ENCODE data around the gene AHCYL2.
"Not testable (repeated sequence)": the region's sequence is repeated elsewhere in the genome, so short reads cannot be mapped to it uniquely, and the experiment has no call there.

The AHCYL2 gene

DNA sequence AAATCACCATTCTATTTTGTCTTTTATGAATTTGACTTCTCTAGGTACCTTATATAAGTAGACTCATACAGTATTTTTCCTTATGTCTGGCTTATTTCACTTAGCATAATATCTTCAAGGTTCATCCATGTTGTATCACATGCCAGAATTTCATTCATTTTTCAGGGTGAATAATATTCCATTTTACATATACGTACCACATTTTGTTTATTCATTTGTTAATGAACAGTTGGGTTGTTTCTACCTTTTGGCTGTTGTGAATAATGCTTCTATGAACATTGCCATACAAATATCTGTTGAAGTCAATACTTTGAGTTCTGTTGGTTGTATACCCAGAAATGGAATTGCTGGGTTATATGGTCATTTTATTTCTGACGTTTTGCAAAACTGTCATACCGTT lies 20.7 kb downstream of the AHCYL2 start:
- DNase-seq: no peak

DNA sequence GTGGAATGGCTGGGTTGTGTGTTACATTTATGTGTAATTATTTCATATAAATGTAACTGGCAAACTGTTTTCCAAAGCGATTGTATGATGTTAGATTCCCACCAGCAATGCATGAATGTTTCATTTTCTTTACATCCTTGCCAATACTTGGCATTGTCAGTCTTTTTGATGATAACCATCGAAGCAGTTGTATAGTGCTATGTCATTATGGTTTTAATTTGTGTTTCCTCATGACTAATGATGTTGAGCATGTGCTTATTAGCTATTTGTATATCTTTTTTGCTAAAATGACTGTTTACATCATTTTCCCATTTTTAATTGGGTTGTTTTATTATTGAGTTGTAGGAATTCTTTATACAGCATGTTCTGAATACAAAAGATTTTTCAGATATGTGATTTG lies 22.3 kb downstream of the AHCYL2 start:
- no peak for DNase-seq

DNA sequence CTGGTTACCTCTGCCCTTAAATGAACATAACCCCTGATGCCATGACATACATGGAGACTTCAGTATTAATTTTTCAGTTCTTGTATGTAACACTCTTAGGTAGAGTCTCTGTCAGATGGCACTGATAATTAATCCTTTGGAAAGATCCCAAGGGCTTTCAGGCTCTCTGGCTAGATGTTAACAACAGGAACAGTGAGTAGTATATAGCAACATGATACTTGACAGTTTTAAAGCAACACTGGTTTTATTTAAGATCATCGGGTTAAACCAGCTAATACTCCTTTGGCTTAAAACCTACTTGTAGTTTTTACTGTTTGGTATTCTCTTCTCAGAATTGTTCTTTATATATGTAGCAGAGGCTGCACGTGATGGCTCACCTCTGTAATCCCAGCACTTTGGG lies 27.3 kb downstream of the AHCYL2 start:
- no peak for DNase-seq

DNA sequence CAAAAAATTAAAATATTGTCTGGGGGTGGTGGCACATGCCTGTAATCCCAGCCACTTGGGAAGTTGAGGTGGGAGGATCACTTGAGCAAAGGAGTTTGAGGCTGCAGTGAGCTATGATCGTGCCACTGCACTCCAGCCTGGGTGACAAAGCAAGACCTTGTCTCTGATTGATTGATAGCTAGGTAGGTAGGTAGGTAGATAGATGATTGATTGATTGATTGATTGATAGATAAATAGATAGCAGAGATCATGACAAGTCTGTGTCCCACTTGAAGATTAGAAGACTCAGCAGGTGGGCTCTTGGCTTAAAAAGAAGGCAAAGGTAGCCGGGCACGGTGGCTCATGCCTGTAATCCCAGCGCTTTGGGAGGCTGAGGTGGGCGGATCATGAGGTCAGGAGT lies 27.8 kb downstream of the AHCYL2 start:
- DNase-seq: not testable (repeated sequence)

DNA sequence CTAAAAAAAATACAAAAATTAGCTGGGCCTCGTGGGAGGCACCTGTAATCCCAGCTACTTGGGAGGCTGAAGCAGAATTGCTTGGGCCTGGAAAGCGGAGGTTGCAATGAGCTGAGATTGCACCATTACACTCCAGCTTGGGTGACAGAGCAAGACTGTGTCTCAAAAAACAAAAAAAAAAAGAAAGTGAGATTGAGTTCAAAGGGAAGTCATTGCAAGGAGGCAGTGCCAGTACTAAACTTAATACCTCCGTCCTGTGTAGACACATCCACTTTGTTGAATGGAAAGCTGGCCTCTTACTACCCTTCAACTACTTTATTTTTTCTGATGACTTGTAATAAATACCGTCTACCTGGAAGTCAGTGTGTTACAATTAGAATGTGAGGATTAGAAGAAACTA lies 31.0 kb downstream of the AHCYL2 start:
- DNase-seq: no peak

DNA sequence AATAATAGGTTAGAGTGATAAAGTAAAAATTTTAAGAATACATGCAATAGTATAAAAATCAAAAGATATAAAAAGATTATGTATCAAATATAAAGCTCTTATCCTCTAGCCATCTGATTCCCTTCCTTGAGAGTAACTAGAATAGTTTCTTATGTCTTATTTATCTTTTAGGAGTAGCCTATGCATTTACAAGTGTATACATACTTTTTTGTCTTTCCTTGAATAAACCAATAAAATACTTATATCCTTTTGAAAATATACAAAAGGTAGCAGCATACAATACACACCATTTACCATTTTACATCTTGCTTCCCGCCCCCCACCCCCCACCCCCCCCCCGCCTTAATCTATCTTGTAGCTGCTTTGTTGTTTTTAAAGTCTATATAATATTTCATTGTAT lies 31.4 kb downstream of the AHCYL2 start:
- no peak for DNase-seq

DNA sequence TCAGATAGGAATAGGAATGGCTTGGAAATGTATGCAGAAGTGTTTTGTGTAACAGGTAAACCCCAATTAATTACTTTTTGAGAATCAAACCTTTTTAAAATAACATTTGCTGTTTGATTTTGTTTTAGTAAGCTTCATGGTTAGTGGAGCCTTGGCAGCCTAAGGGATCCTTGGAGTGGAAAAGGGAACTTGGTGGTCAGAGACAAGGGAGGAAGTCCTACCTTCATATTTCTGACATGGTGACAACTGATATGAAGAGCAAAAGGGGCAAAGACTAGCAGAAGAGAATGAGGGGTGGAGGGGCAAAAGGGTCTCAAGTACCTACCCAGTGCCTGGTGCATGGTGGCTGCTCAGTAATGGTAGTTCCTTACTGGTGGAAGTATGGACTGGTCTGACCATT lies 32.3 kb downstream of the AHCYL2 start:
- no peak for DNase-seq

DNA sequence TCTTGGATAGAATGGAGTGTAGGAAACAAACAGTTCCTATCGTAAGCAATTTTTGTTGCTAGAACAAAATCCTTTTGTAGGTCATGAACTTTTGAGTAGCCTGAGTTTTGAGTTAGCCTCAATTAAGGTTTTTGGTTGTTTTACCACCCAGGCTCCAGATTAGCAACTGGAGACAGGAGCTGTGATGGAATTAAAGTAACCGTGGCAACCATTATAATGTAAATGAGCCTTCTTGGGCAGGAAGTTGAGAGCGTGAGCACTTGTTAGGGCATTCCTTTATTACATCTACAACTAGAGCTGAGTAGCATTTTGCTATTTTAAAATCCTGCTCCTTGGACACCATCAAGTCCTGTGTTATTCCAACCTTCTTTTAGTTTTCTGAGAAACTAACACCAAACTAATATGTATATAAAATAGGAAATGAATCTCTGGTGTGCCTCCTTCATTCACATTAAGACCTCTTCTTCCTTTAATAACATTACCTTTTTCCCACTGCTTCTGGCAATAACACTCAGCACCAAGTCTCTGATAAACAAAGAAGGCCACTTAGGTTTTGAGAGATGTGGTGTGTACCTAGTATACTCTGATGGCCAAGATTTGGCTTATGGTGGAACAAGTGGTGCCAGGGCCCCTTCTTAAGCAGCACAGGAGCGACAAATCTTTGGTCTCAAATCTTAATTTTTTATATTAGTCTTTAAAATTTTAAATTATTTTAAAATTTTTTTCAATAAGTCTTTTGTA lies 34.0 kb downstream of the AHCYL2 start:
- peak; percentile 21 for DNase-seq

DNA sequence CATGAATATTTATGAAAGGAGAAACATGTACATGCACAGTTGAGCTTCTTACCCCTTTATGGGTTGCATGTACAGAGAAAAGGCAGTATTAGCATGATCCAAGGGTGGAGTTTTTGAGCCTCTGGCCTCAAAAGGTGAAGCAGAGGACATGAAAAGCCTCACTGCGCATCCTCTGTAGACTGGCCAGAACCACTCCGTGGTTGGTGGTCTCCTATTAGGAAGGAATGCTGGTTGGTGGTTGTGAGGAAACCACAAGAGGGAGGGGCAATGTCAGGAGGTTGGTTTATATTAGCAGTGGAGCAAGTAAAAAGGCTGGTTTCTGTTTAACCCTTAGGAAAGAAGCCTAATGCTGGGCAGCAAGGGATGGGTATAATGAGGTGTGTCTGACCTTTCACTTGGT lies 37.5 kb downstream of the AHCYL2 start:
- DNase-seq: no peak

DNA sequence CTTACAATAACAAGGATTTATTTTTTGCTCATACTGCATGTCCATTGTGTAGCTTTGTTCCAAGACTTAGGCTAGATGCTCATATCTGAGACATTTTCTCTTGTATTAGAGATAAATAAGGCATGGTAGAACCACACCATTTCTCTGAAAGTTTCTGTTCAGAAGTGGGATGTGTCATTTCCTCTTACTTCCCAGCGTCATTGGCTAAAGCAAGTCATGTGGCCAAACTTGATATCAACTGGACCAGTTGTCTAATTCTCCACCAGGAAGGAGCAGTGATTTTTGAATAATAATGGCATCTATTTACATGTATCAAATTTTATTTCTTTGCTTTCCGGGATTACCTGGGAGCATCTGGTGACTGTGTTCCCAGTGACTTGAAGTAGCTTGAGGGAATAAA lies 38.3 kb downstream of the AHCYL2 start:
- DNase-seq: no peak

DNA sequence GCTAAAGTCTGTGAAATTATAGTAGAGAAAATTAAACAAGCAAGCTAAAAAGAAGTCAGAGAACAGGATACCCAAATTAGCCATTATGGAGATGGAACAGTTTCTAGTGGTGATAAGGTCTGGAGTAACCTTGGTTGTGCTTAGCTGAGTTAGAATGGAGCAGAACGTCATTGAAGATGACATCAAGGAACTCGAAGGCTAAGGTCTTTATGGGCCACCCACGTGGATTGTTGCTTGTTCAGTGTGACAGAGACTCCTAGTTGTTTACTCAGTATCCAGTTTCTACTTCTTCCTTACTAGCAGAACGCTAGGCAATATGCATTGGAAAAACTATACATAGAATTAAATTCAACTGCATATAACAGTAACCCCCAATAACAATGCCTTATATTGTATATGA lies 39.7 kb downstream of the AHCYL2 start:
- DNase-seq: no peak

DNA sequence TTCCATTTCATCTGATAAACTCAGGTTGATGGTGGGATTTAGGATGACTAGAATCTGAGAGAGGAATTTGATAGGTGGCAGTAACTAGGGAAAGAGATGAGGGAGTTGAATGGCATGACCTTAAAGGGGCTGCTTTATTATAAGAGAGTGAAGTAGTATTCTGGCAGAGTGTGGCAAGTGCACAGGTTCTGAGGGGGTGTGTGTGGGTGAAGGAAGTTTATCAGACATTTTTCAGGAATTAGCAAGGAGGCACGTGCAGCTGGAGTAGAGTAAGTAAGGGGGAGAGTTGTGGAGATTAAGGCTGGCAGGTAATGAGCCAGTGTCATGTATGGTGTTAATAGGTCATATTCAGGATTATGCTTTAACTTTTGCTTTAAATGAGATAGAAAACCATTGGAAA lies 40.5 kb downstream of the AHCYL2 start:
- no peak for DNase-seq

DNA sequence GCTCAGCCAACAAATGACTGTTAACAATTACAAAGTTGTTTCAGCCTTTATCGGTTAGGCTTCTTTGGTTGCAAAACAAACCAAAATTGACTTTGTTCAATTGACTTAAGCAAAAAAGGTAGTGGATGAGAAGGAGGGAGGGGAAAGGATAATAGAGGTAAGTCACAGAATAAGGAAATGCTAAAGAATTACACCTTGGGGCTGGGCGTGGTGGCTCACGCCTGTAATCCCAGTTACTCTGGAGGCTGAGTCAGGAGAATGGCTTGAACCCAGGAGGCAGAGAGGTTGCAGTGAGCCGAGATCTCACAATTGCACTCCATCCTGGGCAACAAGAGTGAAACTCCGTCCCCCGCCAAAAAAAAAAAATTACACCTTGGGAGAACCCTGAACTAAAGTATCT lies 41.4 kb downstream of the AHCYL2 start:
- no peak for DNase-seq

DNA sequence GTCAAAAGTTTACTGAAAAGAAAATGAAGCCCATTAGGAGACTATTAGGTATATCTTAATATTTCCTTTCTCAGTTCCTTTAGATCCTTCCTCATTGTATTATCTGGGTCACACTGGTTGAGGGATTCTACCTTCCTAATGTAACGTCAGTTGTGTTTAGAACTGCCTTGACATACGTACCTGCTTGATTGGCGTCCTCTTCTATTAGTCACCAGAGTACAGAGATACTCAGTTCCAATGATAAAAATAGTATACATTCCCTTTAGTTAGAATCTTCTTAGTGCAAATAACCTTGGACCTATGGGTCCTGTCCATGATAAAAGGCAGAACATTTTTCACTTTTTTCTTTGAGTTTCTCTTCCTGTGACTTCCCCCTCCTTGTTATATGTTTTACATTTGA lies 45.2 kb downstream of the AHCYL2 start:
- no peak for DNase-seq

DNA sequence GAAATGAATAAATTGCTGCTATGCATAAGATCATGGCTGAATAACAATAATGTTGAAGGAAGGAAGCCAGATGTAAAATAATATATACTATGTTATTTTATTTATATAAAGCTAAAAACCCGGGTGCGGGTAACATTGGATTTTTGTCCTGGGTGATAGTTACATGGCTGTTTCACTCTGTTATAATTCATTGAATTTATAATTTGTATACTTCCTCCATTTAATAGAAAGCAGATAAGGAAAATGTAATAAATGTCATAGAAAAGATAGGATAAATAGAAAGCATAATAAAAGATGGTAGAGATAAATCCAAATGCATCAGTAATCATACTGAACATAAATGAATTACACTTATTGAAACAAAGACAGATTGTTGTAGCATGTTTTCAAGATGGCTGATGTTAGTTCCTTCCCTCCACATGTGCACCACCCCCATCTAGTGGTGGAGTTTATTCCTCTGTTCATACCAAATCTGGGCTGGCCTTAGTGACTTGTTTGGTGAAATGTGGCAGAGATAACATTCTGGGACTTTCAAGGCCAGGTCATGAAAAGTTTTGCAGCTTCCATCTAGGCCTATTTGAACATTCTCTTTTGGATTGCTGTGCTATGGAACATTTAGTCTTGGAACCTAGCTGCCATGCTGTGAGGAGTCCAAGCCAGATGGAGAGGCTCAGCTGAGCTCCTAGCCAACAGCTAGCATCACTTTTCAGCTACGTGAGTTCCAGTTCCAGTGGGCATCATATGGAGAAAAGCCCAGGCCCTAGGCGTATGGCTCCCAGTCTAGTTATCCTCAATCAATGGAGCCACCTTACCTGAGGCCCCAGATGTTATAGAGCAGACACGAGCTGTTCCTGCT lies 46.9 kb downstream of the AHCYL2 start:
- DNase-seq: peak; percentile 78

DNA sequence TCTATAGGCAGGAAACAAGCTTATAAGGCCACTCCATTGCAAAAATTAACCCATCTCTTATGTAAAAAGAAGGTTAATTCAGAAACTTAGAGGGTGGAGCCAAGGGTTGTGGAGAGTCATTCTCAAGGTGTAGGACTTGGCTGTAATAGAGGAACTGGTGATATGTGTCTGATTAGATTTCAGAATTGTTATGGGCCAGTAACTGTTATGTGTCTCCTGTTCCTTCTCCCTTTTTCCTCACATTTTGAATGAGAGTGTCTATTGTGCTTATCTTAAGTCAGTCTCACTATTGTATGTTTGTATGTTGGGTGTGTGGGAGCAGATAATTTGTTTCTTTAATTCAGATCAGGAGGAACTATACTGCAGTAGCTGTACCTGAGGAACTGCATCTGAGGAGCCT lies 49.1 kb downstream of the AHCYL2 start:
- DNase-seq: no peak

DNA sequence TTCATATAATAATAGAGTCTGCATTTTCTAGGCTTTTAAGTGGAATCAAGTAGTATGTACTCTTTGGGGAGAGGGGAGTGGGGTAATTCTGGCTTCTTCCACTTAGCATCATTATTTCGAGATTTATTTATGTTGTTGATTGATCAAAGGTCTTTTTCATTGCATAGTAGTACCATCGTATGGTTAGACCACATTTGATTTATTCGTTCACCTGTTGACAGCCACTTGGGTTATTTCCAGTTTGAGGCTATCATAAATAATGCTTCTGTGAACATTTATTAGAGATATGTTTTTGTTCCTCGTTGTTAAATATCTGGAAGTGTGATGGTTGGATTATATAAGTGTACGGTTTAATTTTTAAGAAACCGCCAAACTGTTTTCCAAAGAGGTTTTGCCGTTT lies 52.8 kb downstream of the AHCYL2 start:
- DNase-seq: no peak

DNA sequence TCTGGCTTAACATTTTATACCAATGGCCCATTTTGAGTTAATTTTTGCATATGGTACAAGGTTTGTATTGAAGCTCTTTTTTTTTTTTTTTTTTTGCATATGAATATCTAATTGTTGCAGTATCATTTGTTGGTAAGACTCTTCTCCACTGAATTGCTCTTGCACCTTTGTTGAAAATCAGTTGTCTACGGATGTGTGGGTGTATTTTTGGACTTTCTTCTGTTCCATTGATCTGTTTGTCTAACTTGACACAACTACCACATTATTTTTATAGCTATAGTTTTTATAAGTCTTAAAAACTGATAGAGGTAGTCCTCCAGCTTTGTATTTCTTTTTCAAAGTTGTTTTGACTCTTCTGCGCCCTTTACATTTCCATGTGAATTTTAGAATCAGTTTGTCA lies 53.9 kb downstream of the AHCYL2 start:
- no peak for DNase-seq

DNA sequence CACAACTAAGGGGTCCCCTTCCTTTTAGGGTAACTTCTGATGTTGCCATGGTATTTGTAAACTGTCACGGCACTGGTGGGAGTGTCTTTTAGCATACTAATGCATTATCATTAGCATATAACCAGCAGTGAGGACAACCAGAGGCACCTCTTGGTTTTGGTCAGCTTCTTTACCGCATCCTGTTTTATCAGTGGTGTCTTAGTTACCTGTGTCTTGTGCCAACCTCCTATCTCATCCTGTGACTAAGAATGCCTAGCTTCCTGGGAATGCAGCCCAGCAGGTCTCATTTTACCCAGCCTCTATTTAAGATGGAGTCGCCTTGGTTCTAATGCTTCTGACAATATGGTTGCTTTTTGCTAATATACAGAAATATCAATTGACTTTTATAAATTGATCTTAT lies 54.9 kb downstream of the AHCYL2 start:
- DNase-seq: no peak

DNA sequence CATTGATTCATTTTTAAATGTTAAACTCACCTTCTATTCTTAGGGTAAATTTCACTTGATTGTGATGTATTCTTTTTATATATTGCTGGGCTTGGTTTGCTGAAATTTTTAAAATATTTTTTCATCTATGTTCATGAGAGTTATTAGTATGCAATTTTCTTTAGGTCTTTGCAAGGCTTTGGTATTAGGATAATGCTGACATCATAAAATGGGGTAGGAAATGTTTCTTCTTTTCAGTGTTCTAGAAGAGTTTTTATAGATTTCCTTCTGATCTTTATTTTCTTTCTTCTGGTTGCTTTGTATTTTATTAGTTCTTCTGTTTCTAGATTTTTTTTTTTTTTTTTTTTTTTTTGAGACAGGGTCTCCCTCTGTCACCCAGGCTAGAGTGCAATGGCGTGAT lies 56.3 kb downstream of the AHCYL2 start:
- no peak for DNase-seq

DNA sequence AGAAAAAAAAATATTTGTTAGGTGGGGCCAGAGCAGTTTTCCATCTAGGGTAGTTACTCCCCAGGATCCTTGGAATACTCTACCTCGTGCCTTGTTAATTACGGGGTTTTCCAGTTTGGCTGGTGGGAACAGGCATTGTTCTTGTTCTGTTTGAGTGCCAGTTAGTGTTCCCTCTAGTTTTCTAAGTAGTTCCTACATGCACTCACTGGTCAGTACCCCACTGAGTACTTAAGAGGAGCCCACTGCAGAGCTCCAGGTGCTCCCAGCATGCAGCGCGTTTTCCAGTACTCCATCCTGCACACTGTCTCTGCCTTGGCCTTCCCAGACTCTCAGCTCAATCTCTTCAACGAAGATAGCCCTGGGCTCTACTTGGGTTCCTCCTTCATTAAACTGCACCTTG lies 58.0 kb downstream of the AHCYL2 start:
- DNase-seq: peak; percentile 29

DNA sequence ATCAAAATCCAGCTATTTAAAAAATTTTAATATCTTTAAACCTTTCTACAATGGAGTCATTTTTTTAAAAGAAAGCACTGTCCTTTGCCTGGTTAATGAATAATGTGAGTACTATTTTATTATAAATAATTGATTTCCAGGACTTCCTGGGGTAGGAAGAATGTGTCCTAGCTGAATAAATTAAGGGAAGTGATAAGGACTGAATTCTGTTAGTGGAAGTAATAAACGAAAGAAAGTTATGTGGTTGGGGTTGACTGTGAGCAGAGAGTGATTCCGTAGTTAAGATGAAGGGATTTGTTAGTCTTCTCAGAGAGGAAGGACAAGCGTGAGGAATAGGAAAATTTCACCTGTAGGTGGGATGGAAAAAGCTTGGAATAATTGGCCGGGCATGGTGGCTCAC lies 59.1 kb downstream of the AHCYL2 start:
- no peak for DNase-seq

DNA sequence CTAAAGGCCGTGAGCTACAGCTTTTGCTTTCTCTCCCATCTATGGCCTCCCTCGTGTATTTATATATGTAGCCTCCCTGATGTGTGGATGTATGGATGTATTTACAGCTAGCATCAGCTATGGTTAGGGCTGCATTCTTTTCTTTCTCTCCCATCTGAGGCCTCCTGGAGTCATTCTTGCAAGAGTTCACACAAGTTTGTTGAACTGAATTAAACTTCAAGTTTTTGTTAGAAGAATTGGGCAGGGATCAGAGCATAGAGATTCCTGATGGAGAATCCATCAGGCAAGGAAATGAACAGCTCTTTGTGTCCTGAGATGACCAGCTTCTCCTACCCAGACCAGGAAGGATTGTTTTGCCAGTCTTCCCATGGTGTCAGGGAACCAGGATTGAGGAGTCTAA lies 60.3 kb downstream of the AHCYL2 start:
- DNase-seq: no peak

DNA sequence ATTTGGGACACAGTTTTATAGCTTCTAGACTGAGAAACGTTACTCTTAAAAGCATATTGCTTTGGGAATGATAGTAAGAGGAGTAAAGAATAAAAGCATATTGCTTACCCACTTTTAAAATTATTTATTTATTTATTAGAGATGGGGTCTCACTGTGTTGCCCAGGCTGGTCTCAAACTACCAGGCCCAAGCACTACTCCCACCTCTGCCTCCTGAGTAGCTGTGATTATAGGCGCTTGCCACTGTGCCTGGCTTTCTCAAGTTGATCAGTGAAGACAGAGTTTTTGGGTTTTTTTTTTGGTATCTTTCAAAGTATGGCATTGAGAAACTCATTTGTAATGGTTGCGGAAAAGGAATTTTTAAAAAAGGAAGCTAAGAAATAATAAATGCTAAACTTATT lies 68.0 kb downstream of the AHCYL2 start:
- no peak for DNase-seq

DNA sequence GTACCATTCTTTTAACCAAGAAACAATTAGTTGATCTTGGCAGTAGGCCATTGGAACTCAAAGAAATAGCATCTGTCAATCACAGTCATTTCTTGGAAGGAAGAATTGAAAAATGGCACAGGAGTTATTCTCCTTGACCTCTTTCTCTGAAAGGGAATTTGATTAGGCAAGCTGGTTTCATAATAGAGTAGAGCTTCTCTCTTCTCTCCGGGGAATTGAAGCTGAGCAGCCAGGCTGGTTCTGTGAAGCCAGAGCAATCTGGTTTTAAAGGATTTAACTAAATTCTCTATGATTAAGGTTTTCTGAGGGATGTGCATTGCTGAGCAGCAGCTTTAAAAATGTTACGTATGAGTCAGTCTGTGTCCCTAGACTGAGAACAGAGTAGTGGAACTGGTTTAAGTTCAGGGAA lies 70.2 kb downstream of the AHCYL2 start:
- DNase-seq: no peak
